H1 (cell line): Measurements from ENCODE around the gene GCSAML. TPM values are rescaled to one million over a fixed set of nuclear protein-coding genes. Genes with fewer than 3 reads are reported as not detected.

Source experiments
- CTCF ChIA-PET: fragments of 300-600 bp; sonication (Branson Sonifier 250); formaldehyde crosslinking; loops from one replicate; lab custom pipeline; 2021; ENCODE audit not compliant: partially characterized antibody; lab: Charles Lee
- POLR2A ChIA-PET: fragments of 300-600 bp; sonication (Branson Sonifier 250); formaldehyde crosslinking; loops from one replicate; lab custom pipeline; 2021; ENCODE audit warnings: inconsistent platforms; ENCODE audit not compliant: partially characterized antibody; lab: Charles Lee
- DNase-seq, 2 experiments: peaks; one replicate each; pipeline versions ENCODE4 v3.0.0 to v3.0.0-alpha.2; 2010 to 2022; ENCODE audit warnings: low spot score in 2 of 2, low read depth in 1 of 2, mixed read lengths in 1 of 2
- FAIRE-seq: peaks from 2 replicates; lab custom pipeline; 2011; peaks lifted over from hg19 to GRCh38; lab: Jason Lieb, UNC
- H2AFZ ChIP-seq: 2 replicates; pipeline ENCODE4 v1.8.1; 2012; ENCODE audit warnings: low read length, inconsistent platforms
- H2AK5ac ChIP-seq: 2 replicates; pipeline ENCODE4 v1.6.1; 2013; ENCODE audit warnings: low read depth, low read length
- H2BK120ac ChIP-seq: replicated peaks from 2 replicates; pipeline ENCODE3; 2013; ENCODE audit warnings: low read depth, low read length, inconsistent platforms
- H2BK12ac ChIP-seq: 2 replicates; pipeline ENCODE4 v1.6.1; 2013; ENCODE audit warnings: low read depth, low read length
- H2BK15ac ChIP-seq: 2 replicates; pipeline ENCODE4 v1.6.1; 2013; ENCODE audit warnings: low read length
- H2BK20ac ChIP-seq: 2 replicates; pipeline ENCODE4 v1.6.1; 2013; ENCODE audit warnings: low read length
- H2BK5ac ChIP-seq: 2 replicates; pipeline ENCODE4 v1.6.1; 2013; ENCODE audit warnings: low read depth, low read length
- H3K14ac ChIP-seq: 2 replicates; pipeline ENCODE4 v1.6.1; 2013; ENCODE audit warnings: inconsistent platforms; ENCODE audit not compliant: insufficient read length
- H3K18ac ChIP-seq: 2 replicates; pipeline ENCODE4 v1.6.1; 2013; ENCODE audit warnings: low read length; ENCODE audit errors: extremely low read depth
- H3K23ac ChIP-seq: 2 replicates; pipeline ENCODE4 v1.6.1; 2013; ENCODE audit warnings: inconsistent platforms; ENCODE audit not compliant: insufficient read length
- H3K23me2 ChIP-seq: 2 replicates; pipeline ENCODE4 v1.6.1; 2013; ENCODE audit warnings: low read depth, low read length
- H3K27ac ChIP-seq: 2 replicates; pipeline ENCODE4 v1.6.1; 2011; ENCODE audit warnings: low read depth, low read length, inconsistent platforms
- H3K27me3 ChIP-seq, 4 experiments: replicated peaks in 1 of 4; 1 replicate in 1 of 4; 2 replicates in 3 of 4; pipeline versions ENCODE4 v1.6.1 to v1.8.1; 2011 to 2013; ENCODE audit warnings: low read length in 3 of 4, mild to moderate bottlenecking in 3 of 4, inconsistent platforms in 2 of 4, mixed read lengths in 2 of 4, moderate library complexity in 1 of 4; ENCODE audit not compliant: control insufficient read depth in 3 of 4, insufficient read depth in 3 of 4; ENCODE audit errors: extremely low read depth in 1 of 4
- H3K36me3 ChIP-seq, 4 experiments: 2 replicates each; pipeline versions ENCODE4 v1.6.1 to v1.8.1; 2011 to 2013; ENCODE audit warnings: mild to moderate bottlenecking in 4 of 4, low read length in 3 of 4, moderate library complexity in 2 of 4, control low read depth in 1 of 4, inconsistent platforms in 1 of 4; ENCODE audit not compliant: insufficient read depth in 4 of 4, control insufficient read depth in 2 of 4
- H3K4ac ChIP-seq: replicated peaks from 2 replicates; pipeline ENCODE3; 2013; ENCODE audit warnings: low read length, low read depth, mixed read lengths, inconsistent platforms; ENCODE audit not compliant: insufficient read length
- H3K4me1 ChIP-seq, 4 experiments: replicated peaks in 1 of 4; 1 replicate in 1 of 4; 2 replicates in 3 of 4; pipeline versions ENCODE4 v1.6.1 to v1.8.1; 2011 to 2013; ENCODE audit warnings: low read length in 3 of 4, inconsistent platforms in 2 of 4, mixed read lengths in 1 of 4; ENCODE audit not compliant: insufficient read depth in 4 of 4, control insufficient read depth in 3 of 4
- H3K4me2 ChIP-seq, 2 experiments: 2 replicates each; pipeline versions ENCODE4 v1.6.1 to v1.8.1; 2011 to 2013; ENCODE audit warnings: low read depth in 2 of 2, low read length in 2 of 2, control low read depth in 1 of 2, inconsistent platforms in 1 of 2, mild to moderate bottlenecking in 1 of 2; ENCODE audit not compliant: insufficient read depth in 1 of 2
- H3K4me3 ChIP-seq, 4 experiments: fragments of 200-600, 300-600 bp in 1 of 4; sonication (generic), shearing (Covaris generic), sonication (Bioruptor Twin) in 1 of 4; 2 replicates each; pipeline versions ENCODE4 v1.5.1 to v1.8.1; 2011 to 2016; ENCODE audit warnings: low read length in 4 of 4, low read depth in 3 of 4, control low read depth in 2 of 4, inconsistent platforms in 2 of 4, mild to moderate bottlenecking in 2 of 4, mixed read lengths in 1 of 4, moderate library complexity in 1 of 4; ENCODE audit not compliant: insufficient read depth in 2 of 4; ENCODE audit errors: extremely low read depth in 1 of 4
- H3K56ac ChIP-seq: replicated peaks from 2 replicates; pipeline ENCODE3; 2013; ENCODE audit warnings: low read depth, mild to moderate bottlenecking, mixed read lengths, low read length, inconsistent platforms; ENCODE audit not compliant: insufficient read length
- H3K79me1 ChIP-seq: 2 replicates; pipeline ENCODE4 v1.6.1; 2013; ENCODE audit warnings: low read depth, low read length, control low read depth
- H3K79me2 ChIP-seq, 2 experiments: 2 replicates each; pipeline versions ENCODE4 v1.6.1 to v1.8.1; 2012 to 2013; ENCODE audit warnings: low read length in 2 of 2, mild to moderate bottlenecking in 2 of 2, inconsistent platforms in 1 of 2; ENCODE audit not compliant: insufficient read depth in 2 of 2, control insufficient read depth in 1 of 2
- H3K9ac ChIP-seq, 4 experiments: replicated peaks in 1 of 4; 1 replicate in 1 of 4; 2 replicates in 3 of 4; pipeline versions ENCODE4 v1.6.1 to v1.8.1; 2011 to 2013; ENCODE audit warnings: low read depth in 3 of 4, low read length in 3 of 4, control low read depth in 2 of 4, mild to moderate bottlenecking in 2 of 4, moderate library complexity in 2 of 4, inconsistent platforms in 1 of 4; ENCODE audit errors: extremely low read depth in 1 of 4
- H3K9me3 ChIP-seq, 2 experiments: 2 replicates each; pipeline versions ENCODE4 v1.6.1 to v1.8.1; 2012 to 2013; ENCODE audit warnings: mild to moderate bottlenecking in 2 of 2, moderate library complexity in 2 of 2, control low read depth in 1 of 2, inconsistent platforms in 1 of 2, low read depth in 1 of 2, low read length in 1 of 2, mixed read lengths in 1 of 2; ENCODE audit not compliant: insufficient read depth in 2 of 2
- H4K20me1 ChIP-seq, 2 experiments: replicated peaks in 1 of 2; 2 replicates each; pipeline versions ENCODE3 to v1.8.1; 2011 to 2013; ENCODE audit warnings: inconsistent platforms in 2 of 2, low read length in 2 of 2, mild to moderate bottlenecking in 1 of 2; ENCODE audit not compliant: insufficient read depth in 2 of 2, control insufficient read depth in 1 of 2
- H4K5ac ChIP-seq: 2 replicates; pipeline ENCODE4 v1.6.1; 2013; ENCODE audit warnings: low read length, low read depth, mixed read lengths, inconsistent platforms; ENCODE audit not compliant: insufficient read length
- H4K8ac ChIP-seq: 2 replicates; pipeline ENCODE4 v1.8.0; 2013; ENCODE audit warnings: mild to moderate bottlenecking, moderate library complexity, low read length, inconsistent platforms; ENCODE audit not compliant: insufficient read depth; ENCODE audit errors: extremely low read depth
- H4K91ac ChIP-seq: replicated peaks from 2 replicates; pipeline ENCODE3; 2013; ENCODE audit warnings: low read length, mixed read lengths, inconsistent platforms; ENCODE audit not compliant: insufficient read length
- ASH2L ChIP-seq: fragments of 200-600, 300-600 bp; sonication (generic); IDR thresholded peaks from one replicate; pipeline ENCODE4 v1.7.1; 2017; ENCODE audit warnings: low read length
- BCL11A ChIP-seq, 2 experiments: IDR thresholded peaks; one replicate each; pipeline ENCODE4 v1.6.1; 2011; ENCODE audit warnings: low read depth in 2 of 2, low read length in 2 of 2, mild to moderate bottlenecking in 2 of 2
- BRCA1 ChIP-seq: IDR thresholded peaks from 2 replicates; pipeline ENCODE4 v1.6.1; 2012; ENCODE audit warnings: low read depth, low read length, improper control_type of control experiment
- EGR1 ChIP-seq: IDR thresholded peaks from 2 replicates; pipeline ENCODE4 v1.6.1; 2011; ENCODE audit warnings: low read depth, low read length, borderline replicate concordance
- MAX ChIP-seq: IDR thresholded peaks from 2 replicates; pipeline ENCODE4 v1.6.1; 2012; ENCODE audit warnings: inconsistent platforms
- RNF2 ChIP-seq: fragments of 200-900, 300-1000 bp; sonication (generic); IDR thresholded peaks from 2 replicates; pipeline ENCODE4 v1.7.1; 2016; ENCODE audit warnings: borderline replicate concordance, low read depth, mild to moderate bottlenecking, antibody characterized with exemption, low read length; ENCODE audit not compliant: poor library complexity, severe bottlenecking; ENCODE audit errors: missing control alignments
- SAP30 ChIP-seq: fragments of 300-600 bp; sonication (generic); IDR thresholded peaks from 2 replicates; pipeline ENCODE4 v1.7.1; 2012; ENCODE audit warnings: low read length, moderate library complexity, mild to moderate bottlenecking, inconsistent platforms; ENCODE audit not compliant: insufficient read depth, insufficient replicate concordance
- SIX5 ChIP-seq: IDR thresholded peaks from 2 replicates; pipeline ENCODE4 v1.6.1; 2011; ENCODE audit warnings: mild to moderate bottlenecking, low read depth, low read length
- SP4 ChIP-seq: IDR thresholded peaks from 2 replicates; pipeline ENCODE4 v1.6.1; 2012; ENCODE audit warnings: low read length, inconsistent platforms
- TBP ChIP-seq: IDR thresholded peaks from 2 replicates; pipeline ENCODE4 v1.6.1; 2011; ENCODE audit warnings: low read depth, low read length, improper control_type of control experiment
- TEAD4 ChIP-seq: IDR thresholded peaks from 2 replicates; pipeline ENCODE4 v1.6.1; 2012; ENCODE audit warnings: low read depth, low read length, inconsistent platforms, mixed read lengths
- YY1 ChIP-seq: IDR thresholded peaks from 2 replicates; pipeline ENCODE4 v1.6.1; 2011; ENCODE audit warnings: low read depth, mild to moderate bottlenecking, low read length
- ZNF274 ChIP-seq: IDR thresholded peaks from 2 replicates; pipeline ENCODE4 v1.7.0; 2012; ENCODE audit warnings: low read length, borderline replicate concordance; ENCODE audit errors: extremely low read depth
- WGBS, 2 experiments: shearing (Covaris generic) in 1 of 2; methylation state at CpG; one replicate each; pipeline versions ENCODE4 v1.1.6 to v1.1.7; 2013 to 2015; ENCODE audit warnings: low lambda C conversion rate in 2 of 2, mixed read lengths in 2 of 2, inconsistent platforms in 1 of 2, low coverage in 1 of 2, missing lambda C conversion rate in 1 of 2; ENCODE audit not compliant: insufficient replicate concordance in 2 of 2, insufficient coverage in 1 of 2, insufficient read length in 1 of 2; ENCODE audit errors: extremely low coverage in 1 of 2, missing lambda C conversion rate in 1 of 2; 5-methylcytosine and 5-hydroxymethylcytosine counted together
- polyA plus RNA-seq, 7 experiments: library from polyadenylated mRNA; depleted of rRNA in 3 of 7; stranded (reverse) in 5 of 7; unstranded in 2 of 7; fragments of >200 nt in 5 of 7; fragments of 200-250 nt in 2 of 7; gene quantifications; 1 replicate in 5 of 7; 2 replicates in 1 of 7; 4 replicates in 1 of 7; pipeline versions ENCODE4 v1.2.1 to v1.2.3, GENCODE V29; 2011 to 2013; ENCODE audit warnings: missing spikeins in 2 of 7, mixed read lengths in 2 of 7
- total RNA-seq: library from RNA; stranded (reverse); fragmentation: NEBNext Ultra II Directional; extraction: Animal tissue kit (Norgen Biotek cat#: 25700); gene quantifications from 2 replicates; pipeline ENCODE4 v1.2.1, GENCODE V29; 2021

The GCSAML gene
- total and polyA plus RNA-seq, 2 of the 8 experiments (the other 6 are each of a cell fraction or from before 2014, with no cell fraction given) = not detected

- ChIA-PET POLR2A (no interaction called here), CTCF (interaction anchor here (1.0 kb wide), 1 partner anchor 48 kb away, joined by 3 read pairs; no protein-coding TSS in a partner anchor)
- Histone ChIP-seq H3K4me1 (no peaks in the 10 kb centered on the region), H3K23me2 (no peaks in the 10 kb centered on the region), H3K56ac (no peak within 1 kb of the TSS), H4K20me1 (no peaks in the 10 kb centered on the region), H2BK20ac (no peak within 1 kb of the TSS), H2BK120ac (no peak within 1 kb of the TSS), H2BK5ac (no peak within 1 kb of the TSS), H4K91ac (no peak within 1 kb of the TSS), H3K79me1 (no peaks in the 10 kb centered on the region), H3K27me3 (no peaks in the 10 kb centered on the region), H3K9ac (peak within 1 kb of the TSS in 1 of 4 experiments; percentile 34; a peak in 1 of 7 replicates), H3K27ac (no peak within 1 kb of the TSS), H3K36me3 (no peaks in the 10 kb centered on the region), H4K8ac (no peak within 1 kb of the TSS), H3K9me3 (peaks cover 39 to 44% of the 10 kb centered on the region in 2 experiments), H3K18ac (no peak within 1 kb of the TSS), H3K14ac (no peak within 1 kb of the TSS), H3K79me2 (no peaks in the 10 kb centered on the region), H3K4me3 (no peak within 1 kb of the TSS), H2BK15ac (no peak within 1 kb of the TSS), H3K23ac (no peak within 1 kb of the TSS), H2AFZ (no peak within 1 kb of the TSS), H2BK12ac (no peak within 1 kb of the TSS), H2AK5ac (no peak within 1 kb of the TSS), H4K5ac (no peak within 1 kb of the TSS), H3K4me2 (no peak within 1 kb of the TSS), H3K4ac (no peak within 1 kb of the TSS)
- FAIRE-seq (no peak), DNase-seq (no peak)
- 72% methylated on average over 2 of the region's 2 CpGs; no CpG with 5 or more reads in 1 of the 2 experiments for WGBS, 2 experiments
- no peak for TF ChIP-seq SP4
- TF ChIP-seq BCL11A (IDR thresholded peaks at IDR 0.05; ENCODE audit: low read depth in 2 of 2, low read length in 2 of 2) = no peak
- TF ChIP-seq BRCA1 = no peak
- TF ChIP-seq RNF2 = no peak
- TF ChIP-seq SIX5 = no peak
- TF ChIP-seq TEAD4 = no peak
- no peak for TF ChIP-seq YY1
- TF ChIP-seq TBP = no peak
- no peak for TF ChIP-seq EGR1
- TF ChIP-seq MAX = no peak
- no peak for TF ChIP-seq ZNF274
- TF ChIP-seq ASH2L = no peak
- TF ChIP-seq SAP30 = no peak
These were observed 12.6 kb upstream of the GCSAML start, which contains the start of gene OR2C3 for GRCh38 chr1:247536340-247536739. Gene OR2C3, minus strand, starts transcription at chr1:247536440. Its CDS starts 3,929 bp downstream, at chr1:247532511.
